Prostate gland (tissue), 2 donors: Measurements from ENCODE around the gene CX3CL1. TPM values are rescaled to one million over a fixed set of nuclear protein-coding genes. Genes with fewer than 3 reads are reported as not detected.
"Not testable (repeated sequence)": the region's sequence is repeated elsewhere in the genome, so short reads cannot be mapped to it uniquely, and the experiment has no call there.

Experiments
- DNase-seq: peaks from one replicate; pipeline ENCODE4 v3.0.0-alpha.2; 2019; ENCODE audit warnings: low spot score
- H3K27ac ChIP-seq, 2 donors: fragments of 200-600 bp; sonication (generic); 2 replicates each; pipeline ENCODE4 v1.5.1; 2017 to 2019
- H3K27me3 ChIP-seq: fragments of 200-600 bp; sonication (generic); replicated peaks from 2 replicates; pipeline ENCODE4 v1.5.1; 2019; ENCODE audit not compliant: insufficient read depth
- H3K36me3 ChIP-seq, 2 donors: fragments of 200-600 bp; sonication (generic); 1 replicate in 1 of 2; 2 replicates in 1 of 2; pipeline versions ENCODE4 v1.5.1 to v1.8.1; 2017 to 2019
- H3K4me1 ChIP-seq: fragments of 200-600 bp; sonication (generic); replicated peaks from 2 replicates; pipeline ENCODE4 v1.5.1; 2019
- H3K4me3 ChIP-seq, 2 donors: fragments of 200-600 bp; sonication (generic); 2 replicates each; pipeline ENCODE4 v1.5.1; 2017 to 2019
- H3K9me3 ChIP-seq: fragments of 200-600 bp; sonication (generic); 2 replicates; pipeline ENCODE4 v1.5.1; 2017
- CTCF ChIP-seq, 4 experiments: fragments of 200-600 bp in 2 of 4; fragments of 450-650 bp in 2 of 4; sonication (generic) in 2 of 4; IDR thresholded peaks; 1 replicate in 3 of 4; 2 replicates in 1 of 4; pipeline ENCODE4 v1.5.1; 2016 to 2019; ENCODE audit warnings: antibody characterized with exemption in 4 of 4, mild to moderate bottlenecking in 2 of 4, moderate library complexity in 2 of 4
- POLR2A ChIP-seq: fragments of 450-650 bp; IDR thresholded peaks from one replicate; pipeline ENCODE4 v1.6.1; 2016; ENCODE audit warnings: antibody characterized with exemption, mild to moderate bottlenecking
- POLR2AphosphoS5 ChIP-seq: sonication (generic); formaldehyde crosslinking; IDR thresholded peaks from one replicate; pipeline ENCODE4 v1.6.1; 2017; ENCODE audit warnings: antibody characterized with exemption
- WGBS: methylation state at CpG from one replicate; pipeline ENCODE4 v1.1.5; 2018; 5-methylcytosine and 5-hydroxymethylcytosine counted together
- intact Hi-C: fragments of 100-400 bp; cut with DNase I; formaldehyde crosslinking; loops from one replicate; pipeline ENCODE4 v1.14.2; 2022
- total RNA-seq, 2 donors: library from RNA; depleted of rRNA; stranded (reverse); fragments of >200 nt; gene quantifications; one replicate each; pipeline ENCODE4 v1.1.0, GENCODE V29; 2016

The CX3CL1 gene
- total RNA-seq, 2 donors from 2014 or later, result 30.2 to 52.6 TPM

GRCh38 chr16:57343221-57343620 lies 29.1 kb upstream of the CX3CL1 start:
- intact Hi-C loops, result no loop called here
- no peaks in the 10 kb centered on the region for H3K27me3 ChIP-seq
- H3K9me3 ChIP-seq, result no peaks in the 10 kb centered on the region
- H3K4me1 ChIP-seq, result peaks cover 5% of the 10 kb centered on the region
- no peak for DNase-seq
- no peaks in the 10 kb centered on the region for H3K36me3 ChIP-seq
- TF ChIP-seq POLR2A (no peak), CTCF (IDR thresholded peaks at IDR 0.05) (no peak), POLR2AphosphoS5 (no peak)
- no peak overlapping the region for H3K27ac ChIP-seq
- WGBS, result 90% methylated on average over 7 of the region's 7 CpGs
- no peak overlapping the region for H3K4me3 ChIP-seq

GRCh38 chr16:57344094-57344493 lies 28.2 kb upstream of the CX3CL1 start:
- 94% methylated on average over 5 of the region's 5 CpGs for WGBS
- not testable (repeated sequence) for DNase-seq

GRCh38 chr16:57345021-57345420 lies 27.3 kb upstream of the CX3CL1 start:
- no peak overlapping the region for H3K27ac ChIP-seq
- H3K27me3 ChIP-seq, result no peaks in the 10 kb centered on the region
- H3K4me3 ChIP-seq, result no peak overlapping the region
- H3K4me1 ChIP-seq, result peaks cover 5% of the 10 kb centered on the region
- no peak for TF ChIP-seq POLR2AphosphoS5
- TF ChIP-seq POLR2A, result no peak
- no peak for TF ChIP-seq CTCF (IDR thresholded peaks at IDR 0.05)
- WGBS, result 61% methylated on average over 2 of the region's 2 CpGs
- intact Hi-C loops, result no loop called here
- no peaks in the 10 kb centered on the region for H3K9me3 ChIP-seq
- no peaks in the 10 kb centered on the region for H3K36me3 ChIP-seq
- no peak for DNase-seq

More at GRCh38 chr16:57344094-57344493, 28.2 kb upstream of the CX3CL1 start:
- H3K36me3 ChIP-seq, H3K27me3 ChIP-seq, H3K27ac ChIP-seq, H3K9me3 ChIP-seq, intact Hi-C loops, H3K4me1 ChIP-seq, H3K4me3 ChIP-seq: not testable (repeated sequence)

GRCh38 chr16:57345666-57346204 lies 26.6 kb upstream of the CX3CL1 start:
- Histone ChIP-seq H3K4me1 (peaks cover 5% of the 10 kb centered on the region), H3K4me3 (no peak overlapping the region), H3K27ac (no peak overlapping the region), H3K9me3 (no peaks in the 10 kb centered on the region), H3K27me3 (no peaks in the 10 kb centered on the region), H3K36me3 (no peaks in the 10 kb centered on the region)
- TF ChIP-seq POLR2AphosphoS5 (no peak), CTCF (IDR thresholded peaks at IDR 0.05) (no peak), POLR2A (no peak)
- intact Hi-C loops, result no loop called here
- no peak for DNase-seq
- 22% methylated on average over 3 of the region's 3 CpGs for WGBS

GRCh38 chr16:57347858-57348257 lies 24.4 kb upstream of the CX3CL1 start:
- Histone ChIP-seq H3K36me3 (no peaks in the 10 kb centered on the region), H3K27ac (no peak overlapping the region), H3K9me3 (no peaks in the 10 kb centered on the region), H3K27me3 (no peaks in the 10 kb centered on the region), H3K4me1 (no peaks in the 10 kb centered on the region), H3K4me3 (no peak overlapping the region)
- intact Hi-C loops, result no loop called here
- 96% methylated on average over 6 of the region's 6 CpGs for WGBS
- TF ChIP-seq CTCF (IDR thresholded peaks at IDR 0.05) (no peak), POLR2AphosphoS5 (no peak)
- DNase-seq, result no peak
